Measurements from ENCODE around the gene CNTROB.

Gene CNTROB

DNA sequence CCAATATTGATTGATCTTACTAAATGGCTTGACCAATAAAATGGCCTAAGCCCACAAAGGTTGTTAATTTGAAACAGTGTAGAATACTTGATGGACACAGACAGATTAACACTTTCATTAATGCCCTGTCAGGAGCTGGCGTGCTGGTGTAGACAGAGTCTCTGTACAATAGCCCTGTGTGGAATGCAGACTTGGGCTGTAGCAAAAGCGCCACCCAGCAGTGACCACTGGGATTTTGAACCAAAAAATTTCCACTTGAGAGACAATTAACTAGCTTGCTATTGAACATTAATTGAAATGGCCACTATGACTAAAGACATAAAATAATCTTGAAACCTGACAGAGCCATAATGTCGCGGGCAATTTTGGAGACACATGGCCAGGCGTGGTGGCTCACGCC, 50.7 kb downstream of the CNTROB start:
- DNase-seq (ENCODE audit: low read depth in 2 of 3, low spot score in 1 of 3), result no peak

DNA sequence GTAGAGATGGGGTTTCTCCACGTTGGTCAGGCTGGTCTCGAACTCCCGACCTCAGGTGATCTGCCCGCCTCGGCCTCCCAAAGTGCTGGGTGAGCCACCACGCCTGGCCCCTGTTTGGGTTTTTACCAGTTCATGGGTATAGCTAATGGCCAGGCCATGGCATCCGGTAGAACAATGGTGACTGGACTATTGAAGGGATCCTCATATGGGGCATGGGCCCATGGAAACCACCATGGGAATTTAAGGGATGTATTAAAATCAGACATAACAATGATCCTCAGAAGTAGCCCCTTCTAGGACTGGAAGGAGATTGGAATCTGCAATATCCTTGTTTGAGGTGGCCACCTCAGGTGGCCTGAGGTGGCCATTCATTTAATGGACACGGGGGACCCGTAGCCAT, 52.9 kb downstream of the CNTROB start:
- no peak for DNase-seq (ENCODE audit: low read depth in 2 of 3, low spot score in 1 of 3)

DNA sequence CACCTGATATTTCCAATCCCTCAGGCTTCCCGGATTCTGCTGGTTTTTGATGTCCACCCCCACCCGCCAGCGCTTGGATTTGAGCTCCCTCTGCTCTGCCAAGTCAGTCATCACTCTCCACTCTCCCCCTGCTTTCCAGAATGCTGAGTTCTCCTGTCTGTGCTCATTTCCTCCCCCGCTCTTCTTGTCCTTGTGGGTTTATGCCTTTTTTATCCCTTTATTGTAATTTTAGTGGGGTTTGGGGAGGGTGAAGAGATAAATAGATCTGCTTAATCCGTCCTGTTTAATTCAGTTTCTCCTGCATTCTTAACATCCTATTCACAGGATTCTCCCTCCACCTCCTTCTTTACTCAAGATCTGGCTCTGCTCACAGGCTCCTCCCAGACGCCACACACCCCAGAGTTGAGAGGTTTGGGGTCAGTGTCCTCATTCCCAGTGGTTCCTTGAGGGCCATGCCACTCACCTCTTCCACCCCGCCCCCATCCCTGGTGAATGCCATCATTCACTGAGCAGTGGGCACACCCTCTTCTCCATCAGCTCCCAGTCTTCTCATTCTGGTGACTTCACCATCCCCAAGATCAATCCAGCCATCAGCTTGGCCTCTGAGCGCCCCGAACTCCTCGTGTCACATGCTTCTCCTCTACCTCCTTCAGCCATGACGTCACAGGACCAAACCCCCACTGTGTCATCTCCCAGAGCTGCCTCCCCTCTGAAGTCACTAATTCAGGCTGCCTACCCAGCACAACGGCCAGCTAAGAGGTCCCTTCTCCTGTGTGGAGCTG, 55.3 kb downstream of the CNTROB start:
- DNase-seq (ENCODE audit: low read depth in 2 of 3, low spot score in 1 of 3), result no peak

DNA sequence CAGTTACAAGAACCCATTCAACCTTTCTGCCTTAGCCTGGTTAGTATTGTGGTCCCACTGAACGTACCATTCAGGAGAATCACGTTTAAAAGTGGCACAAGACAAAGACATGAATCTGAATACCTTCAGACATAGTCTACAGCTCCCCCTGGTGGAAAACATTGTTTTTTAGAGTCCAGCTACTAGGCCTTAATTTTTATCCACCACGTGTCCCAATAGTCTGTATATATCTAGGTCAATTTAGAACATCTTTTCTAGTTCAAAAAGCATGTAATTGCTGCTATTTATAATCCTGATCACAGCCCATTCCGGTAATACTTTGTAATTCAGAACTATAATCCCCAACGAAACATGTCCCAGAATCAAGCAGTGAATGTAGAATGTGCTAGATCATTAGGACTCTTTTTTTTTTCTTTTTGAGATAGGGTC, 56.8 kb downstream of the CNTROB start:
- DNase-seq (ENCODE audit: low read depth in 2 of 3, low spot score in 1 of 3), result peak in 2 of 3 donors; percentile 13 to 89

DNA sequence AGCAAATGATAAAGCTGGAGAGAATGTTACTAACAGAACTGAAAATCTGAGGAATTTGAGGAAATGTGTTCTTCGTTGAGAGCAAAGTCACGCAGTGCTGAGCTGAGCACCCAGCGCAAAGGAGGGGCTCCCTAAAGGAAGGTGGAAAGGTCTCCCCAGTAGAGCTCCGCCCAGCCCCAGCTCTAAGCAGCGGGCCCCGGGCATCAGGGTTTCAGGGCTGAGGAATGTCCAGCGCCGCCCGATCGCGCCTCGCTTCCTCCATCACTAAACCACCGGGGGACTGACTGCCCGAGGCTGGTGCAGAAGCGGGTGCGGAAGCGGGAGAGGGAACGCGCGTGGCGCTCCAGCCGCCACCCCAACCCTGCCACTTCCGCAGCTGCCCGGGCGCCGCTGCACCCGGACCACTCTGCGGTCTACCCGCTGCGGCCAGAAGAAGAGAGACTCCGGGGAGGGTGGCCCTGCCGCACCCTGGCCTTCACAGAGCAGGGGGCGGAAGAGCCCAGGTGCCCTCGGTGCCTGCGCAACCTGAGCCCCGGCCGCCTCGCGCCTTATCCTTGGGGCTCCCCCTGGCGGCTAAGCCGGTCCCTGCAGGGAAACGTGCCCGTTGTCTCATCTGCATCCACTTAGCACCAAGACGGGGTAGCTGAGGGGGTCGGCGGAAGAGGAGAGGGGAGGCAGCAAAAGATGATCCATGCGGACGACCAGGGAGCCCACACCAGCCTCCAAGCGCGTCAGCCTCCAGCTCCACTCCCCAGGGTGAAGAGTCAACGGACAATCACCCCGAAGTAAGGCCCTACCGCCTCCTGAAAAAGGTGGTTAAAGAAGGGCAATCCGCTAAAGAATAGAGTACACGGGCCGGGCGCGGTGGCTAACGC, 58.0 kb downstream of the CNTROB start:
- DNase-seq (ENCODE audit: low read depth in 2 of 3, low spot score in 1 of 3), result peak; percentile 83 to 97 (median 89)

DNA sequence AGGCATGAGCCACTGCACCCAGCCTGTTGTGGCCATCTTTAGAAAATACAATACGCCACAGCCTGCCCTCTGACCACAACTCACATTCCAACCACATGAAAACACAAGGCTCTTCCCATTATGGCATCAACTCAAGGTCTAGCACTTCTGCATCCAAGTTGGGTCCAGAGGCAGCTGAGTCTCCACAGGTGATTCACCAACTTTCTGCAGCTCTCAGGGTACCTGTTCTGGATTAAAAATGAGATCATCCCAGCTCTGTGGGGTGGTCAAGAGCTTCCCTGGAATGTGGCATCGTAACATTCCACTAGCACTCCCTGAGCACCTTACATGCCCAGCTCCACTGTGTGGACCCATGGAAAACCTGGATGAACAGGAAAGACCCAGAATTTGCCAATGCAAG, 60.5 kb downstream of the CNTROB start:
- no peak for DNase-seq (ENCODE audit: low read depth in 2 of 3, low spot score in 1 of 3)

DNA sequence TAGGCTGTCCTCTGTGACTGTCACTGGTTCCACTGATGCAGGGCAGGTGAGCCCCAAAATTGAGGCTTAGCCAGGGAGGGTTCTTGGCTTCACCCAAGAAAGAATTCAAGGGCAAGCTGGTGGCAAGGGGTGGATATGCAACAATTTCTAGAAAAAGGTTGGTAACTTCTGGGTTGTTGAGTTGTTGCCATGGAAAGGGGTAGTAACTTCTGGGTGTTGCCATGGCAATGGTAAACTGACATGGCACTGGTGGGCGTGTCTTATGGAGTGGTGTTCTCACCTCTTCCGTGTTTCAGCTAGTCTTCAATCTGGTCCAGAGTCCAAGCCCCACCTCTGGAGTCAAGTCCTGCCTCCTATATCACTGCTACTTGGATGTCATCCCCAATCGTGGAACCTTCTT, 60.9 kb downstream of the CNTROB start:
- DNase-seq (ENCODE audit: low read depth in 2 of 3, low spot score in 1 of 3), result no peak

DNA sequence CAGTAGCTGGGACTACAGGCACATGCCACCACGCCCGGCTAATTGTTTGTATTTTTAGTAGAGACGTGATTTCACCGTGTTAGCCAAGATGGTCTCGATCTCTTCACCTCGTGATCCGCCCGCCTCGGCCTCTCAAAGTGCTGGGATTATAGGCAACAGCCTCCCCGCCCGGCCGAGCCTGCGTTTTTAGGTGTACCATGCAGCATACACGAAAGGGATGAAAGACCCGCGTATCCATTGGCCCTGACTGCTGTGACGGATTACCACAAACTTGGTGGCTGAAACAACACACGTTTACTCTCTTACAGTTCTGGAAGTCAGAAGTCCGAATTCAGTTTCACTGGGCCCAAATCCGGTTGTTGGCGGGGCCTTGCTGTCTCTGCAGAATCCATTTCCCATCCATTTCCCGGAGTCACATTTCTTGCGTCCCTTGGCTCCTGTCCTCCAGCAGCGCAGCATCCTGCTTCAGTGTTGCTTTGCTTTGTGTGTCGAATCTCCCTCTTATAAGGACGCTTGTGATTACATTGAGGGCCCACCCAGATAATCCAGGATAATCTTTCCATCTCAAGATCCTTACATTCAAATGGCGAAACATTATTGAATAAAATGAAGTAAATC, 62.1 kb downstream of the CNTROB start:
- no peak for DNase-seq (ENCODE audit: low read depth in 2 of 3, low spot score in 1 of 3)

DNA sequence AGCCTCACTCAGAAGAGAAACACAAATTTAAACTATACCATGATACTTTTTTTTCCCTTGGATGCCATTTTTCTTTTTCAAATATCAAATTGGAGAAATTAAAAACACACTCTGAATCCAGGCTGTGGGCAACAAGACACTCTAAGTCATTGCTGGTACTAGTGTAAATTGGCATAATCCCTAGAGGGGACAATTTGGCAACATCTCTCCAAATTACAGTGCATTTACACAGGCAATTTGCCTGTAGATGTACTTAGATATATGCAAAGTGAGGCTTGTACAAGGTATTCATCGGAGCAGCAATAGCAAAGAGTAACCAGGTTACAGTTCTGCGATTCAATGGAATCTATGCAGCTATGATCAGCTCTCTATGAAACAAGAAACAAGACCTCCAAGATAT, 63.7 kb downstream of the CNTROB start:
- DNase-seq (ENCODE audit: low read depth in 2 of 3, low spot score in 1 of 3), result no peak

DNA sequence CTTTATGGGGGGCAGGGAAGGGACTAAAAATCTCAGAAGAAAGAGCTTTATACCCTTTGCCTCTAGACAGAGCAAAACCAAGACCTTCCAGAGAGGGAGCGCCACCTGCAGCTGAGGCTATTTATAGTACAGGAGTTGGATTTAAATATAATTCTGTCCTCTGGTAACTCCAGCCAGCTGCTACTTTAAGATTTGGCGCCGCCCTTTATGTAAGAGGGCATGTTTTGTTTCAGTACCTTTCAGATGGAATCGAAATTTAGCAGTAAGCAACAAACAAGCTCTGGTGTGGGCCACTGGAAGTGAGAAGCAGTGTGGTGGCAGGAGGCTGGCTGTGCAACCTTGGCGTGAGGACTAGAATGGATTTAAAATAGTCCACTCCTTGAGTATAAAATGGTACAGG, 65.2 kb downstream of the CNTROB start:
- no peak for DNase-seq (ENCODE audit: low read depth in 2 of 3, low spot score in 1 of 3)

Data from stimulated activated CD4-positive, alpha-beta T cell treated with anti-CD3 and anti-CD28 coated beads, Interleukin-12 subunit alpha, Interleukin-12 subunit beta, amount 100 ng/mL, for 48 hours (primary cell).